ENCODE results near the gene P3H2. TPM values are rescaled to one million over a fixed set of nuclear protein-coding genes. Genes with fewer than 3 reads are reported as not detected.
"Not testable (repeated sequence)": the region's sequence is repeated elsewhere in the genome, so short reads cannot be mapped to it uniquely, and the experiment has no call there.

The P3H2 gene
- total RNA-seq, 1 donor from 2014 or later: 17.7 TPM

- no peak for DNase-seq (ENCODE audit: low spot score)
- intact Hi-C loops (cut with DNase I): loop anchor here (2.0 to 10.0 kb wide), 2 partner anchors 235 to 457 kb away; no protein-coding TSS in a partner anchor
Measured at GRCh38 chr3:189967254-189967865, 153.3 kb downstream of the P3H2 start.

- intact Hi-C loops (cut with DNase I): loop anchor here (2.0 to 10.0 kb wide), 2 partner anchors 236 to 458 kb away; no protein-coding TSS in a partner anchor
- DNase-seq (ENCODE audit: low spot score): no peak
Measured at GRCh38 chr3:189966843-189967242, 153.9 kb downstream of the P3H2 start.

GRCh38 chr3:189964623-189965332, 155.9 kb downstream of the P3H2 start:
- intact Hi-C loops (cut with DNase I): loop anchor here (5.0 to 10.0 kb wide), 2 partner anchors 358 to 460 kb away; partner anchors contain the start of gene CLDN1
- DNase-seq (ENCODE audit: low spot score): no peak

GRCh38 chr3:189962466-189962865, 158.2 kb downstream of the P3H2 start:
- no peak for DNase-seq (ENCODE audit: low spot score)
- intact Hi-C loops (cut with DNase I): loop anchor here (5.0 to 10.0 kb wide), 2 partner anchors 360 to 462 kb away; partner anchors contain the start of gene CLDN1

GRCh38 chr3:189961522-189962161, 159.1 kb downstream of the P3H2 start:
- DNase-seq (ENCODE audit: low spot score): no peak
- intact Hi-C loops (cut with DNase I): loop anchor here (5.0 to 10.0 kb wide), 2 partner anchors 361 to 463 kb away; partner anchors contain the start of gene CLDN1

GRCh38 chr3:189961086-189961485, 159.6 kb downstream of the P3H2 start:
- not testable (repeated sequence) for DNase-seq (ENCODE audit: low spot score)
- intact Hi-C loops (cut with DNase I): loop anchor here (5.0 to 10.0 kb wide), 2 partner anchors 361 to 464 kb away; partner anchors contain the start of gene CLDN1

GRCh38 chr3:189954733-189955665, 165.7 kb downstream of the P3H2 start:
- no peak for DNase-seq (ENCODE audit: low spot score)
- intact Hi-C loops (cut with DNase I): loop anchor here (5.0 kb wide), 1 partner anchor 683 kb away; no protein-coding TSS in a partner anchor

GRCh38 chr3:189953551-189953950, 167.1 kb downstream of the P3H2 start:
- intact Hi-C loops (cut with DNase I): loop anchor here (5.0 kb wide), 1 partner anchor 681 kb away; no protein-coding TSS in a partner anchor
- no peak for DNase-seq (ENCODE audit: low spot score)

GRCh38 chr3:189952272-189952671, 168.4 kb downstream of the P3H2 start:
- intact Hi-C loops (cut with DNase I): loop anchor here (5.0 kb wide), 1 partner anchor 680 kb away; no protein-coding TSS in a partner anchor
- DNase-seq (ENCODE audit: low spot score): no peak

GRCh38 chr3:189950258-189950657, 170.4 kb downstream of the P3H2 start:
- DNase-seq (ENCODE audit: low spot score): no peak
- intact Hi-C loops (cut with DNase I): loop anchor here (5.0 kb wide), 1 partner anchor 678 kb away; no protein-coding TSS in a partner anchor

- intact Hi-C loops (cut with DNase I): loop anchor here (10.0 kb wide), 1 partner anchor 295 kb away; no protein-coding TSS in a partner anchor
- DNase-seq (ENCODE audit: low spot score): no peak
Measured at GRCh38 chr3:189949580-189949979, 171.1 kb downstream of the P3H2 start.

- no peak for DNase-seq (ENCODE audit: low spot score)
- intact Hi-C loops (cut with DNase I): loop anchor here (10.0 kb wide), 1 partner anchor 294 kb away; no protein-coding TSS in a partner anchor
Measured at GRCh38 chr3:189948724-189949045, 172.0 kb downstream of the P3H2 start.

GRCh38 chr3:189947948-189948723, 172.6 kb downstream of the P3H2 start:
- intact Hi-C loops (cut with DNase I): loop anchor here (10.0 kb wide), 1 partner anchor 293 kb away; no protein-coding TSS in a partner anchor
- no peak for DNase-seq (ENCODE audit: low spot score)

- intact Hi-C loops (cut with DNase I): loop anchor here (10.0 kb wide), 1 partner anchor 292 kb away; no protein-coding TSS in a partner anchor
- no peak for DNase-seq (ENCODE audit: low spot score)
Measured at GRCh38 chr3:189947068-189947467, 173.6 kb downstream of the P3H2 start.

GRCh38 chr3:189945935-189946709, 174.6 kb downstream of the P3H2 start:
- no peak for DNase-seq (ENCODE audit: low spot score)
- intact Hi-C loops (cut with DNase I): loop anchor here (10.0 kb wide), 1 partner anchor 291 kb away; no protein-coding TSS in a partner anchor

GRCh38 chr3:189944285-189945145, 176.2 kb downstream of the P3H2 start:
- intact Hi-C loops (cut with DNase I): loop anchor here (10.0 kb wide), 1 partner anchor 290 kb away; no protein-coding TSS in a partner anchor
- no peak for DNase-seq (ENCODE audit: low spot score)

Measured in cardiac septum (tissue), 1 donor.